ENCODE results near the gene CDKAL1. TPM values are rescaled to one million over a fixed set of nuclear protein-coding genes. Genes with fewer than 3 reads are reported as not detected.
"Not testable (repeated sequence)": the region's sequence is repeated elsewhere in the genome, so short reads cannot be mapped to it uniquely, and the experiment has no call there.

CDKAL1 gene
- total RNA-seq, 1 experiment from 2014 or later: 24.4 TPM

DNA sequence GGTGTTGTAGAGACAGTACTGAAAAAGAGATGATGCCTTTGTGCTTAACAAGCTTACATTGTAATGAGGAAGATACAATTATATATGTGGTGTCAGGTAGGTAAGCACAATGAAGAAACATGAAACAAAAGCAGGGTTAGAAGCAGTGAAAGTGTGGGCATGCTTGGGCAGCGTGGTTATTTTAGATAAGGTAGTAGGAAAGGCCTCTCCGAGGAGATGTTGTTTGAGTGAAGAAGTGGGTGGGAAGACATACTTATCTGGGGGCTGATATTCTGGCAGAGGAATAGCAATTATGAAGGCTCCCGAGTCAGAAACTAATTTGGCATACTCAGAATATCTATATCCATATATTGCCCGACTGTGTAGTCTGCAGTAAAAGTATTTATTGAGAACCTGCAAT lies 4.7 kb downstream of the CDKAL1 start:
- Histone ChIP-seq H3K27me3 (ENCODE audit: control insufficient read depth, insufficient read depth, low read length) (no peaks in the 10 kb centered on the region), H3K4me3 (ENCODE audit: insufficient read depth, low read depth, low read length) (no peak overlapping the region), H3K36me3 (replicated peaks; ENCODE audit: control insufficient read depth, insufficient read depth, low read length) (no peaks in the 10 kb centered on the region)
- no peak for DNase-seq

DNA sequence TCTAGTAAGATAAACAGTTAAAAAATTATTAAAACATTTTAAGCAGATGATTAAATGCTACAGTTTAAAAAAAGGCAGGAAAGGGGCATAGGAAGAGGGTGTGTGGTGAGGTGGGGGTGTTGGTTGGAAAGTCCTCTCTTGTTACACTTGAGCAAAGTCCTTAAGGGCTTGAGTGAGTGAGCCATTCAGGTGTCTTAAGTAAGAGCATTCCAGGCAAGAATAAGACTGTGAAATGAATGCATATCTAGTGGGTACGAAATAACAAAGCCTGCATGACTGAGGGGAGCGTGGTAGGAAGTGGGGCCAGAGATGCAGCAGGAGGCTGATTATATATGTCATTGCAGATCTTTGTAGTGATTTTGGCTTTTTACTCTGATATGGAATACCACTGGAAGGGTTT lies 5.1 kb downstream of the CDKAL1 start:
- Histone ChIP-seq H3K27me3 (ENCODE audit: control insufficient read depth, insufficient read depth, low read length) (no peaks in the 10 kb centered on the region), H3K4me3 (ENCODE audit: insufficient read depth, low read depth, low read length) (no peak overlapping the region), H3K36me3 (replicated peaks; ENCODE audit: control insufficient read depth, insufficient read depth, low read length) (no peaks in the 10 kb centered on the region)
- DNase-seq: no peak

GRCh38 chr6:20540683-20541082 lies 6.4 kb downstream of the CDKAL1 start:
- Histone ChIP-seq H3K4me3 (ENCODE audit: insufficient read depth, low read depth, low read length) (no peak overlapping the region), H3K27me3 (ENCODE audit: control insufficient read depth, insufficient read depth, low read length) (no peaks in the 10 kb centered on the region), H3K36me3 (replicated peaks; ENCODE audit: control insufficient read depth, insufficient read depth, low read length) (no peaks in the 10 kb centered on the region)
- no peak for DNase-seq

GRCh38 chr6:20541382-20541781 lies 7.1 kb downstream of the CDKAL1 start:
- Histone ChIP-seq H3K4me3 (ENCODE audit: insufficient read depth, low read depth, low read length) (no peak overlapping the region), H3K36me3 (replicated peaks; ENCODE audit: control insufficient read depth, insufficient read depth, low read length) (peaks cover 1% of the 10 kb centered on the region; the same call in 1 of the 2 replicates), H3K27me3 (ENCODE audit: control insufficient read depth, insufficient read depth, low read length) (no peaks in the 10 kb centered on the region)
- no peak for DNase-seq

- peaks cover 1% of the 10 kb centered on the region; the same call in 1 of the 2 replicates for H3K36me3 ChIP-seq (replicated peaks; ENCODE audit: control insufficient read depth, insufficient read depth, low read length)
- no peaks in the 10 kb centered on the region for H3K27me3 ChIP-seq (ENCODE audit: control insufficient read depth, insufficient read depth, low read length)
- H3K4me3 ChIP-seq (ENCODE audit: insufficient read depth, low read depth, low read length): no peak overlapping the region
- DNase-seq: no peak
Observed at GRCh38 chr6:20542927-20543602, 8.8 kb downstream of the CDKAL1 start.

GRCh38 chr6:20548264-20548663 lies 14.0 kb downstream of the CDKAL1 start:
- Histone ChIP-seq H3K4me3 (ENCODE audit: insufficient read depth, low read depth, low read length) (no peak overlapping the region), H3K36me3 (replicated peaks; ENCODE audit: control insufficient read depth, insufficient read depth, low read length) (peaks cover 1% of the 10 kb centered on the region; the same call in 1 of the 2 replicates), H3K27me3 (ENCODE audit: control insufficient read depth, insufficient read depth, low read length) (no peaks in the 10 kb centered on the region)
- no peak for DNase-seq

- H3K36me3 ChIP-seq (replicated peaks; ENCODE audit: control insufficient read depth, insufficient read depth, low read length); DNase-seq; H3K27me3 ChIP-seq (ENCODE audit: control insufficient read depth, insufficient read depth, low read length); H3K4me3 ChIP-seq (ENCODE audit: insufficient read depth, low read depth, low read length): not testable (repeated sequence)
Observed at GRCh38 chr6:20549398-20549797, 15.1 kb downstream of the CDKAL1 start.

DNA sequence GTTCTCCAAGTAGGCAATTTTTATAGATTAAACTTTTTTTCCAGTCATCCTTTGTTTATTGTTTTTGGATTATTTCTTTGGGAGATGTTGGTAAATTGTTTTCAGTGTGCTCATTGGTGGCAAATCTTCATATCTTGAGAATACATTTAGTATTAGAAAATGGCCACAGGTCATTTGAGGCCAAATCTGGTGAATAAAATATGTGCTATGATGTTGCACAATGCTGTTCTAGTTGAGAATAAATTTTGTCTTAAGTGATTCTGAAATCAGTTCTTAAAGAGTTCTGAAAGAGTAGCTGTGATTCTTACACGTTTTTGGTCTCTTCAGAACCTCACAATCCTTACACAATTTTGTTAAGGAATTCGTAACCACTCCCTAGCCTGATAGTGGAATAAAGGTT lies 20.1 kb downstream of the CDKAL1 start:
- H3K36me3 ChIP-seq (replicated peaks; ENCODE audit: control insufficient read depth, insufficient read depth, low read length): no peaks in the 10 kb centered on the region; the same call in 1 of the 2 replicates
- no peaks in the 10 kb centered on the region for H3K27me3 ChIP-seq (ENCODE audit: control insufficient read depth, insufficient read depth, low read length)
- no peak for DNase-seq

DNA sequence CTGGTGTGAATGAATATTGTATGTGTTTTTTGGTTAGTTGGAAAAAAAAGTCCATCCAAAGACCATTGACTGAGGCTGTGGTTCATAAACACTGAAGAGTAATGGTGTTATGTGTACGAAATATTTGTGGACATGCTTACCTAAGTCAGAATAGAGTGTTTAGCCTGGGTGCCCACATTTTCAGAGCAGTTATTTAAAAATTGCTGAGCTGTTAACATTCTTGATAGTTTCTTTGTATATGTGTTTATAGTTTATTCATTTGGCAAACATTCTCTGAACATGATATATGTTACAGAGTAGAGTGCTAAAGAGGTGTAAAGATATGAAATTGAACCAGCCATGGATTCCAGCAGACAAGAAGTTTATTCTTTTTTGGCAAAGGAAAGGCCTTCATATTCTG lies 20.6 kb downstream of the CDKAL1 start:
- DNase-seq: no peak
- H3K36me3 ChIP-seq (replicated peaks; ENCODE audit: control insufficient read depth, insufficient read depth, low read length): no peaks in the 10 kb centered on the region; the same call in 1 of the 2 replicates
- H3K4me3 ChIP-seq (ENCODE audit: insufficient read depth, low read depth, low read length): no peak overlapping the region
- H3K27me3 ChIP-seq (ENCODE audit: control insufficient read depth, insufficient read depth, low read length): no peaks in the 10 kb centered on the region

More for the DNA sequence above, 20.1 kb downstream of the CDKAL1 start:
- no peak overlapping the region for H3K4me3 ChIP-seq (ENCODE audit: insufficient read depth, low read depth, low read length)

DNA sequence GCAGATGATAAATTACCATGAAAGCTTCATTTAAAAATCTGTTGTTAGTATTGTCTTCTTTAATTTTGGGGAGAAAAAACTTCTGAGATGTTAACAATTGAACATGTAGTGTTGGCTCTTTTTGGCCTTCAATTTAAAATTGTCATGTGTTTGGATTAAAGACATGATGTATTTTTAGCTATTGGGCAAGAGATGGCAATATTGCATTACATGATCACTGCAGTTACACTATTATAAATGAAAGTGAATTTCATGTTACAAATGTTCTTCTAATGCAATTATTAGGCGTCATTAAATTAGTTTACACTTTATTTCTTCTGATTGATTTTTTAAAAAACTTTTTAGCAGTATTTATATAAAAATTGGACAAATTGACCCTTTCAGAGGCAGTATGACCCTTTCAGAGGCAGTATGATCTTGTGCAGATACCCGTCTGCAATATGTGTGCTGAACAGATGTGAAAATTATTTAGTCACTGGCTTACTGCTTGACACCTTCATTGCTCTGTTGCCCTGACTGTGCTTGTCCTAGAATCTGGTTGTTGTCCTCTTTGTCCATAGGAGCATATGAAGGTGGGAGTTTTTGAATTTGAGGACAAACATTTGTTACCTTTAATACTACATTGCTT lies 25.8 kb downstream of the CDKAL1 start:
- H3K27me3 ChIP-seq (ENCODE audit: control insufficient read depth, insufficient read depth, low read length): no peaks in the 10 kb centered on the region
- H3K4me3 ChIP-seq (ENCODE audit: insufficient read depth, low read depth, low read length): no peak overlapping the region
- no peaks in the 10 kb centered on the region for H3K36me3 ChIP-seq (replicated peaks; ENCODE audit: control insufficient read depth, insufficient read depth, low read length)
- no peak for DNase-seq

GRCh38 chr6:20563377-20563776 lies 29.1 kb downstream of the CDKAL1 start:
- no peak overlapping the region for H3K4me3 ChIP-seq (ENCODE audit: insufficient read depth, low read depth, low read length)
- no peaks in the 10 kb centered on the region for H3K36me3 ChIP-seq (replicated peaks; ENCODE audit: control insufficient read depth, insufficient read depth, low read length)
- no peak for DNase-seq
- no peaks in the 10 kb centered on the region for H3K27me3 ChIP-seq (ENCODE audit: control insufficient read depth, insufficient read depth, low read length)

GRCh38 chr6:20564269-20564668 lies 30.0 kb downstream of the CDKAL1 start:
- Histone ChIP-seq H3K36me3 (replicated peaks; ENCODE audit: control insufficient read depth, insufficient read depth, low read length) (no peaks in the 10 kb centered on the region), H3K27me3 (ENCODE audit: control insufficient read depth, insufficient read depth, low read length) (no peaks in the 10 kb centered on the region), H3K4me3 (ENCODE audit: insufficient read depth, low read depth, low read length) (no peak overlapping the region)
- peak; percentile 19 for DNase-seq

DNA sequence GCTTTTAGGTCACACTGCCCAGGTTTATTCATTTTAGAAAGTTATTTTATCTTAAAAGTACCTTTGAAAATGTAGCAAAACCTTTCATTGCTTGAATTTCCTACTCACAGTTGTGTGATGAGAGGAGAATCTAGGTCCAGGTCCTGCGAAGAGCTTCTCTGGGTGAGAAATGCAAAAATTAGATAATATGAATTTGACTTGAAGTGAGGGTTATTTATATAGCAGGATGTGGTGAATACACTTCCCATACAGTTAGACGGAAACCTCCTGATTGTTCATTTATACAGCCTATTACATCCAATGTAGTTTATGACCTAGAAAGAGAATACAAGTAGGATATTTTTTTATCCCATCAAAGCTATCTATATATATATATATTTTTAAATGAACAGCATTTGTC lies 30.5 kb downstream of the CDKAL1 start:
- no peaks in the 10 kb centered on the region for H3K27me3 ChIP-seq (ENCODE audit: control insufficient read depth, insufficient read depth, low read length)
- no peak overlapping the region for H3K4me3 ChIP-seq (ENCODE audit: insufficient read depth, low read depth, low read length)
- H3K36me3 ChIP-seq (replicated peaks; ENCODE audit: control insufficient read depth, insufficient read depth, low read length): no peaks in the 10 kb centered on the region
- no peak for DNase-seq

DNA sequence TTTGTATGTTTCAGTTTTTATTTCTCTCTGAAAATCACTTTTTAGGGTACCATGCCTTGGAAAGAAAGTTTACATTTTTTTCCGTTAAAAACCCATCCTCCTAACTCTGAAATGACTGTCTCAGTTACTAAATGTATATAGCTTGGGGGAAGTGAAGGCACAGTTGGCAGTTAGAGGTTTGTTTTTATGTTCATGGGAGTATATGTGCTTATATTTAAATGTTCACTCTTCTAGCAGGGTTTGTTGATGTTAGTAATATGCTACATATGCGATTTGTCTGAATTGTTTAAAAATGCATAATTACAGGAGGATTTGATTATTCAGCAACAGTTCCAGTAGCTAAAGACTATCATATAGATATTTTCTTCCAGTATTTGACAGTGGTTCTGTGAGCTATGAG lies 31.1 kb downstream of the CDKAL1 start:
- Histone ChIP-seq H3K36me3 (replicated peaks; ENCODE audit: control insufficient read depth, insufficient read depth, low read length) (no peaks in the 10 kb centered on the region), H3K4me3 (ENCODE audit: insufficient read depth, low read depth, low read length) (no peak overlapping the region), H3K27me3 (ENCODE audit: control insufficient read depth, insufficient read depth, low read length) (no peaks in the 10 kb centered on the region)
- DNase-seq: no peak

GRCh38 chr6:20566109-20566508 lies 31.9 kb downstream of the CDKAL1 start:
- no peak for DNase-seq
- H3K36me3 ChIP-seq (replicated peaks; ENCODE audit: control insufficient read depth, insufficient read depth, low read length): no peaks in the 10 kb centered on the region
- H3K27me3 ChIP-seq (ENCODE audit: control insufficient read depth, insufficient read depth, low read length): no peaks in the 10 kb centered on the region
- no peak overlapping the region for H3K4me3 ChIP-seq (ENCODE audit: insufficient read depth, low read depth, low read length)

Data from H7 (cell line).